ENCODE data around the gene NIPSNAP3A. TPM values are rescaled to one million over a fixed set of nuclear protein-coding genes. Genes with fewer than 3 reads are reported as not detected.

NIPSNAP3A gene
- total RNA-seq, 6 donors from 2014 or later, result 7.8 to 31.5 (median 25.5) TPM

GRCh38 chr9:104775574-104775936 is 28.1 kb downstream of the NIPSNAP3A start:
- Histone ChIP-seq H3K27ac (no peak overlapping the region), H3K4me1 (peaks cover 0 to 16% (median 5%) of the 10 kb centered on the region in 4 donors)
- TF ChIP-seq POLR2A (IDR thresholded peaks at IDR 0.05), result peak in 1 of 4 donors; percentile 1
- no peak for TF ChIP-seq EP300 (IDR thresholded peaks at IDR 0.05)
- TF ChIP-seq, protein P1, sequence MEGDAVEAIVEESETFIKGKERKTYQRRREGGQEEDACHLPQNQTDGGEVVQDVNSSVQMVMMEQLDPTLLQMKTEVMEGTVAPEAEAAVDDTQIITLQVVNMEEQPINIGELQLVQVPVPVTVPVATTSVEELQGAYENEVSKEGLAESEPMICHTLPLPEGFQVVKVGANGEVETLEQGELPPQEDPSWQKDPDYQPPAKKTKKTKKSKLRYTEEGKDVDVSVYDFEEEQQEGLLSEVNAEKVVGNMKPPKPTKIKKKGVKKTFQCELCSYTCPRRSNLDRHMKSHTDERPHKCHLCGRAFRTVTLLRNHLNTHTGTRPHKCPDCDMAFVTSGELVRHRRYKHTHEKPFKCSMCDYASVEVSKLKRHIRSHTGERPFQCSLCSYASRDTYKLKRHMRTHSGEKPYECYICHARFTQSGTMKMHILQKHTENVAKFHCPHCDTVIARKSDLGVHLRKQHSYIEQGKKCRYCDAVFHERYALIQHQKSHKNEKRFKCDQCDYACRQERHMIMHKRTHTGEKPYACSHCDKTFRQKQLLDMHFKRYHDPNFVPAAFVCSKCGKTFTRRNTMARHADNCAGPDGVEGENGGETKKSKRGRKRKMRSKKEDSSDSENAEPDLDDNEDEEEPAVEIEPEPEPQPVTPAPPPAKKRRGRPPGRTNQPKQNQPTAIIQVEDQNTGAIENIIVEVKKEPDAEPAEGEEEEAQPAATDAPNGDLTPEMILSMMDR (IDR thresholded peaks at IDR 0.05), result no peak
- no peak for TF ChIP-seq POLR2AphosphoS5 (IDR thresholded peaks at IDR 0.05)

DNA sequence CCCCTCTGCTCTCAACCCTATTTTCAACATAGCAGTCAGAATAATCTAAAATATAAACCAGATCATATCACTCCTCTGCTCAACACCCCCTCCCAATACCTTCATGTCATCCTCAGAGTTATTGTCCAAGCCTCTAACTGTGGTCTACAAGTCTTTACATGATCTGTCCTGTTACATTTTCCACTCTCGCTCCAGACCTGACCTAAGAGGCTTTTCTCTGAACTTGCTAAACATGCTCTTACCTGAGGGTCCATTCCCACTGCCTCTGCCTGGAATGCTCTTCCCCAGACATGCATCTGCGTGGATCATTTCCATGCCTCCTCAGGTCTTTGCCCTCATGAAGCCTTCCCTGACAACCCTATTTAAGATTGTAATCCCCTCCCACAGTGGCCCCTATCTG is 28.5 kb downstream of the NIPSNAP3A start:
- ATAC-seq (ENCODE audit: low FRiP score in 2 of 2) (no peak), DNase-seq (no peak)
- Histone ChIP-seq H3K9me3 (no peaks in the 10 kb centered on the region), H3K36me3 (no peaks in the 10 kb centered on the region), H3K4me1 (peaks cover 0 to 20% (median 8%) of the 10 kb centered on the region in 4 donors), H3K27me3 (no peaks in the 10 kb centered on the region), H3K4me3 (no peak overlapping the region), H3K27ac (no peak overlapping the region)
- 97% methylated on average over 2 of the region's 2 CpGs for WGBS, 2 donors
- TF ChIP-seq EP300 (IDR thresholded peaks at IDR 0.05) (no peak), POLR2A (IDR thresholded peaks at IDR 0.05) (no peak), POLR2AphosphoS5 (IDR thresholded peaks at IDR 0.05) (no peak)
- TF ChIP-seq, protein P1 (IDR thresholded peaks at IDR 0.05), result no peak

More at GRCh38 chr9:104775574-104775936, 28.1 kb downstream of the NIPSNAP3A start:
- H3K9me3 ChIP-seq, result no peaks in the 10 kb centered on the region
- no peak for ATAC-seq (ENCODE audit: low FRiP score in 2 of 2)
- DNase-seq, result no peak
- no peaks in the 10 kb centered on the region for H3K27me3 ChIP-seq
- no peak overlapping the region for H3K4me3 ChIP-seq
- H3K36me3 ChIP-seq, result no peaks in the 10 kb centered on the region

GRCh38 chr9:104776797-104777196 is 29.3 kb downstream of the NIPSNAP3A start:
- DNase-seq (no peak), ATAC-seq (ENCODE audit: low FRiP score in 2 of 2) (peak in 1 of 2 donors; percentile 30)
- H3K4me1 ChIP-seq, result peaks cover 5 to 21% (median 9%) of the 10 kb centered on the region in 4 donors
- no peak overlapping the region for H3K4me3 ChIP-seq
- H3K36me3 ChIP-seq, result peaks cover 0 to 2% (median 0%) of the 10 kb centered on the region in 4 donors
- H3K27ac ChIP-seq, result no peak overlapping the region
- H3K9me3 ChIP-seq, result no peaks in the 10 kb centered on the region
- no peaks in the 10 kb centered on the region for H3K27me3 ChIP-seq
- WGBS, 2 donors, result 61 to 79% methylated on average over 1 of the region's 1 CpG
- TF ChIP-seq POLR2A (IDR thresholded peaks at IDR 0.05) (no peak), POLR2AphosphoS5 (IDR thresholded peaks at IDR 0.05) (no peak), EP300 (IDR thresholded peaks at IDR 0.05) (no peak)
- TF ChIP-seq, protein P1 (IDR thresholded peaks at IDR 0.05), result no peak

- DNase-seq (no peak), ATAC-seq (ENCODE audit: low FRiP score in 2 of 2) (no peak)
- Histone ChIP-seq H3K27ac (no peak overlapping the region), H3K27me3 (no peaks in the 10 kb centered on the region), H3K9me3 (no peaks in the 10 kb centered on the region), H3K4me3 (no peak overlapping the region), H3K36me3 (peaks cover 0 to 14% (median 4%) of the 10 kb centered on the region in 4 donors), H3K4me1 (peaks cover 5 to 21% (median 9%) of the 10 kb centered on the region in 4 donors)
- TF ChIP-seq POLR2A (IDR thresholded peaks at IDR 0.05), result no peak
- TF ChIP-seq EP300 (IDR thresholded peaks at IDR 0.05), result no peak
- TF ChIP-seq, protein P1 (IDR thresholded peaks at IDR 0.05), result no peak
- TF ChIP-seq POLR2AphosphoS5 (IDR thresholded peaks at IDR 0.05), result no peak
- WGBS, 2 donors, result 86 to 88% methylated on average over 4 of the region's 4 CpGs
Observed at GRCh38 chr9:104778802-104779201, 31.3 kb downstream of the NIPSNAP3A start.

GRCh38 chr9:104779334-104779733 is 31.9 kb downstream of the NIPSNAP3A start:
- WGBS, 2 donors, result 65 to 68% methylated on average over 1 of the region's 1 CpG
- TF ChIP-seq, protein P1 (IDR thresholded peaks at IDR 0.05), result no peak
- H3K27ac ChIP-seq, result no peak overlapping the region
- DNase-seq (no peak), ATAC-seq (ENCODE audit: low FRiP score in 2 of 2) (no peak)
- H3K4me3 ChIP-seq, result no peak overlapping the region
- no peaks in the 10 kb centered on the region for H3K9me3 ChIP-seq
- no peaks in the 10 kb centered on the region for H3K27me3 ChIP-seq
- H3K4me1 ChIP-seq, result peaks cover 5 to 22% (median 9%) of the 10 kb centered on the region in 4 donors
- peaks cover 0 to 20% (median 4%) of the 10 kb centered on the region in 4 donors for H3K36me3 ChIP-seq
